ENCODE measurements around the gene COL5A3. TPM values are rescaled to one million over a fixed set of nuclear protein-coding genes. Genes with fewer than 3 reads are reported as not detected.

COL5A3 gene
- total RNA-seq, 1 donor from 2014 or later, result 30.3 TPM

Other genes with a start within 250 kb of the COL5A3 start
- 27.9 TPM for gene ZNF846, start 241.8 kb downstream of the COL5A3 start, total RNA-seq (ENCODE audit: insufficient read depth, low replicate concordance)
- 15.2 TPM for gene FBXL12, start 191.4 kb downstream of the COL5A3 start, total RNA-seq (ENCODE audit: insufficient read depth, low replicate concordance)
- 115 TPM for gene UBL5, start 182.6 kb downstream of the COL5A3 start, total RNA-seq (ENCODE audit: insufficient read depth, low replicate concordance)
- 40.7 TPM for gene PIN1, start 175.2 kb downstream of the COL5A3 start, total RNA-seq (ENCODE audit: insufficient read depth, low replicate concordance)
- not detected for gene OLFM2, start 74.0 kb downstream of the COL5A3 start, total RNA-seq (ENCODE audit: insufficient read depth, low replicate concordance)
- not detected for gene RDH8, start 3.0 kb upstream of the COL5A3 start, total RNA-seq (ENCODE audit: insufficient read depth, low replicate concordance)
- 16.9 TPM for gene SHFL, start 75.8 kb upstream of the COL5A3 start, total RNA-seq (ENCODE audit: insufficient read depth, low replicate concordance)
- 1.7 TPM for gene ANGPTL6, start 92.2 kb upstream of the COL5A3 start, total RNA-seq (ENCODE audit: insufficient read depth, low replicate concordance)
- 26.0 TPM for gene PPAN, start 95.9 kb upstream of the COL5A3 start, total RNA-seq (ENCODE audit: insufficient read depth, low replicate concordance)
- 18.5 TPM for gene P2RY11, start 101.2 kb upstream of the COL5A3 start, total RNA-seq (ENCODE audit: insufficient read depth, low replicate concordance)
- gene EIF3G, start 109.4 kb upstream of the COL5A3 start, total RNA-seq (ENCODE audit: insufficient read depth, low replicate concordance), result 216 TPM
- gene DNMT1, start 184.4 kb upstream of the COL5A3 start, total RNA-seq (ENCODE audit: insufficient read depth, low replicate concordance), result 11.3 TPM
- 19.0 TPM for gene S1PR2, start 220.8 kb upstream of the COL5A3 start, total RNA-seq (ENCODE audit: insufficient read depth, low replicate concordance)
- 25.8 TPM for gene MRPL4, start 241.7 kb upstream of the COL5A3 start, total RNA-seq (ENCODE audit: insufficient read depth, low replicate concordance)

Measured in umbilical cord (tissue), 1 donor.